GM13977 (cell line): Measurements from ENCODE around the gene TMEM154.

Experiments
- DNase-seq: peaks from one replicate; pipeline ENCODE4 v3.0.0; 2012; ENCODE audit warnings: low spot score
- in situ Hi-C: fragments of 300-500 bp; cut with MboI; formaldehyde crosslinking; loops from one replicate; pipeline ENCODE4 v1.12.0; 2022; ENCODE audit warnings: low sequenced_read_pairs, low pct_unique_long_range_greater_than_20kb, mixed read lengths, inconsistent platforms; ENCODE audit not compliant: unreplicated experiment
- TF ChIP-seq, protein P1 (sequence below): IDR thresholded peaks from 2 replicates; pipeline ENCODE4 v1.5.1; 2012; ENCODE audit warnings: mild to moderate bottlenecking, control low read depth; ENCODE audit not compliant: insufficient read depth; ENCODE audit errors: extremely low read depth, missing control alignments

Gene TMEM154

GRCh38 chr4:152571296-152571695 lies 108.5 kb downstream of the TMEM154 start:
- in situ Hi-C loops: no loop called here
- TF ChIP-seq, protein P1, sequence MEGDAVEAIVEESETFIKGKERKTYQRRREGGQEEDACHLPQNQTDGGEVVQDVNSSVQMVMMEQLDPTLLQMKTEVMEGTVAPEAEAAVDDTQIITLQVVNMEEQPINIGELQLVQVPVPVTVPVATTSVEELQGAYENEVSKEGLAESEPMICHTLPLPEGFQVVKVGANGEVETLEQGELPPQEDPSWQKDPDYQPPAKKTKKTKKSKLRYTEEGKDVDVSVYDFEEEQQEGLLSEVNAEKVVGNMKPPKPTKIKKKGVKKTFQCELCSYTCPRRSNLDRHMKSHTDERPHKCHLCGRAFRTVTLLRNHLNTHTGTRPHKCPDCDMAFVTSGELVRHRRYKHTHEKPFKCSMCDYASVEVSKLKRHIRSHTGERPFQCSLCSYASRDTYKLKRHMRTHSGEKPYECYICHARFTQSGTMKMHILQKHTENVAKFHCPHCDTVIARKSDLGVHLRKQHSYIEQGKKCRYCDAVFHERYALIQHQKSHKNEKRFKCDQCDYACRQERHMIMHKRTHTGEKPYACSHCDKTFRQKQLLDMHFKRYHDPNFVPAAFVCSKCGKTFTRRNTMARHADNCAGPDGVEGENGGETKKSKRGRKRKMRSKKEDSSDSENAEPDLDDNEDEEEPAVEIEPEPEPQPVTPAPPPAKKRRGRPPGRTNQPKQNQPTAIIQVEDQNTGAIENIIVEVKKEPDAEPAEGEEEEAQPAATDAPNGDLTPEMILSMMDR: no peak
- DNase-seq: no peak
